HT1080 (cell line): ENCODE data around the gene TMEM125. TPM values are rescaled to one million over a fixed set of nuclear protein-coding genes. Genes with fewer than 3 reads are reported as not detected.

Experiments
- DNase-seq: peaks from one replicate; pipeline ENCODE4 v3.0.0-alpha.2; 2015; ENCODE audit warnings: low read depth
- total RNA-seq: library from RNA; depleted of rRNA; stranded (reverse); fragments of >200 nt; shearing (Covaris generic); gene quantifications from 2 replicates; pipeline ENCODE4 v1.2.3, GENCODE V29; 2014

The TMEM125 gene
- total RNA-seq, 1 experiment from 2014 or later, result not detected

GRCh38 chr1:43307458-43308158 lies 37.8 kb downstream of the TMEM125 start:
- DNase-seq, result no peak

DNA sequence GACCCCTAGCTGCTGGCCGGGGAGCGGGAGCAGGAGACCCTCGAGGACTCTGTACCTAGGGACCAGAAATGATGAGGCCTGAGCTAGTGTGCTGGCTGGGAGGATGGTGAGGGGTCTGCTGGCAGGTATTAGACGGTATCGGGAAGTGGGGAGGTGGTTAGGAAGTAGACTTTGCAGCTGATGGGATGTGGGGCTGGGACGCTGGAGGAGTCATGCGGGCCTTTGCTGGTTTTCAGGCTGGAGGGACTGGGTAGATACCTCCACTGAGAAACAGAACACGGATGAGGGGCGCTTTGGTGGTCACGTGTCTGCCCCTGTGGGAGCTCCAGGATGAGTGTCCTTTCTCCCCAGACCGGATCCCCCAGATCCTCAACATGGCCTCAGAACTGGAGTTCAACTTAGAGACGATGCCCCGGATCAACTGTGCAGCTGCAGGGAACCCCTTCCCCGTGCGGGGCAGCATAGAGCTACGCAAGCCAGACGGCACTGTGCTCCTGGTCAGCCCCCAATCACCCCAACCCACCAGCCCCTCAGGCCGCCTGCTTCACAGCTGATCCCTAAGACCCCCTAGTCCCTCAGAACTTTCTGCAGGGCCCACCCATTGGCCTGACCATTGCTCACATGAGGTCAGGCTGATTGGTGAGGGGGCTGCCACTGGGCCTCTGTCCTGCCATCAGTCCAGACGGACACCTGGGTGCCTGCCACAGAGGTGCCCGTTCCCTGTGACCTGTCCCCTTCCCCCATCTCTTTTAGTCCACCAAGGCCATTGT lies 39.0 kb downstream of the TMEM125 start:
- DNase-seq, result no peak

DNA sequence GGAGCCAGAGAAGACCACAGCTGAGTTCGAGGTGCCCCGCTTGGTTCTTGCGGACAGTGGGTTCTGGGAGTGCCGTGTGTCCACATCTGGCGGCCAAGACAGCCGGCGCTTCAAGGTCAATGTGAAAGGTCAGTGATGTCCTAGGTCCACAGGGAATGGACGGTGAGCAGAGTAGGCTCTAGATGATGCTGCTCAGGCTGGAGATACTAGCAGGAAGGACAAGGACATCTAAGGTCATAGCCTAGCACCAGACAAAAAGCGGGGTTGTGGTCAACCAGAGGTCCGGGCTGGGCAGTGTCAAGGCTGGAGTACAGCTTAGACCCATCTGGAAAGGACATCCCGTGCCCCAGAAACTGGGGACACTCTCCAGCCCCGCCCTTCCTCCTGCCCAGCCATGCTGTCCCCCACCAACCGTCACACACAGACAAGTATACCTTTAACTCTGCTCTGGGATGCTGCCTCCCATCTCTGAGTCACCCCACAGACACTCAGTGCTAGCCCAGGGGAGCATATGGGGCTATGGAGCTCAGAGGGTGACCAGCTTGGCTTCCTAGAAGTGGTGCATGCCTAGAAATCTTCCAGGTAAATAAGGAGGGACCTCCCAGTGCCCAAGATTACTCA lies 39.7 kb downstream of the TMEM125 start:
- DNase-seq, result peak; percentile 29

- no peak for DNase-seq
These were observed 41.7 kb downstream of the TMEM125 start for GRCh38 chr1:43311521-43311920.

- DNase-seq, result no peak
These were observed 42.4 kb downstream of the TMEM125 start for GRCh38 chr1:43312212-43312623.

GRCh38 chr1:43312663-43313515 lies 43.1 kb downstream of the TMEM125 start:
- DNase-seq, result no peak

DNA sequence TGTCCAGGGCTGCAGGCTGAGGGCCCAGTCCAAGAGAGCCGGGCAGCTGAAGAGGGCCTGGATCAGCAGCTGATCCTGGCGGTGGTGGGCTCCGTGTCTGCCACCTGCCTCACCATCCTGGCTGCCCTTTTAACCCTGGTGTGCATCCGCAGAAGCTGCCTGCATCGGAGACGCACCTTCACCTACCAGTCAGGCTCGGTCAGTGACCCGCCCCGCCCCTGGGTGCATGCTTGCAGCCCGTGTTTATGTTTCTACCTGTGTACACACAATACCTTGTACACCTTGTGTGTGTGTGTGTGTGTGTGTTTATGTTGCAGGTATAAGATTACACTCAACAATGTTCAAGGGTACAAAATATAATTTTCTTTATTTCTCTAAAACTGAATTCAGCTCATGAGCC lies 44.0 kb downstream of the TMEM125 start:
- DNase-seq, result no peak

DNA sequence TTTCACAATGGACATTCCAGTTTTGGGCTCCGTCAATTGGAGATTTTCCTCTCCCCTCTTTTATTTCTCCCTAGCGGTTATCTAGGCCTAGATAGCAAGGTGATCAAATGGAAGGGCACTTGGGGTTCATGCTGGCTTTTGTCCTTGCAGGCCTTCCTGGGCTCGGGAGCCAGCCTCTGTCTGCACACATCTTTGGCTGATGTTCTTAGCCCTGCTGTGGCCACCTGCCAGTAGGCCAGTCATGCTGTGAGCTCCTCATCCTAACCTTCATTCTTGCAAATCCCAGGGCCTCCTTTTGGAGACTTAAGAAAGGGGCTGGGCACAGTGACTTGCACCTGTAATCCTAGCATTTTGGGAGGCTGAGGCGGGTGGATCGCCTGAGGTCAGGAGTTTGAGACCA lies 44.5 kb downstream of the TMEM125 start:
- DNase-seq, result no peak

GRCh38 chr1:43315481-43315880 lies 45.7 kb downstream of the TMEM125 start:
- DNase-seq, result no peak

DNA sequence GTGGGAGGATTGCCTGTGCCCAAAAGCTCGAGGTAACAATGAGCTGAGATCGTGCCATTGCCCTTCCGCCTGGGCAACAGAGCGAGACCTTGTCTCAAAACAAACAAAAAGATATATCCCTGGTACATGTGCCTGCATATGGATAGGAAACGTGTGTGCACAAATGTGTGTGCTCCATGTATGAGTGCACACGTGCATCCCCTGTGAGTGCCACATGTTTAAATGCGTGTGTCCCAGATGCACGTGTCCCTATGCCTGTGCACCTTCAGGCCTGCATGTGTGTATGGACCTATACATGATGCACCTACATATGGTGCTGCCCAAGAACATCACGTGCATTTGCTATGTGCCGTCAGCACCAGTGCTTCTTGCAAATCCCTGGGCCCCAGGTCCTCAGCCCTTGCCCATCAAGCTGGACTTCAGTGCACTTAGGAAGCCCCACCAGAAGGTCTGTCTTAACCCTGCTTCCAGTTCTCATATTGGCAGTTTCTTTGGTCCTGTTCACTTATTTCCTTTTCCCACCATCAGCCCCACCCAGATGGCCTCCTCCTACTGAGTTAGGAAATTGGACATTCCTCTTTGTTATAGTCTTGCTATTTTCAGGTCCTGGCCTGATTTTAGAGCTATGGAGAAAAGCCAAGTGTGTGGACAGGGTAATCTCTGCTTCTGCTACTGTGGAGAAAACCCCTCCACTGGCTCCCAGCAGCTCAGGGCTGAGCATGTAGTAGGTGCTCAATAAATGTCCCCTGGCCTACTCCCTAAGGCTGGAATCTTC lies 46.4 kb downstream of the TMEM125 start:
- DNase-seq, result no peak

DNA sequence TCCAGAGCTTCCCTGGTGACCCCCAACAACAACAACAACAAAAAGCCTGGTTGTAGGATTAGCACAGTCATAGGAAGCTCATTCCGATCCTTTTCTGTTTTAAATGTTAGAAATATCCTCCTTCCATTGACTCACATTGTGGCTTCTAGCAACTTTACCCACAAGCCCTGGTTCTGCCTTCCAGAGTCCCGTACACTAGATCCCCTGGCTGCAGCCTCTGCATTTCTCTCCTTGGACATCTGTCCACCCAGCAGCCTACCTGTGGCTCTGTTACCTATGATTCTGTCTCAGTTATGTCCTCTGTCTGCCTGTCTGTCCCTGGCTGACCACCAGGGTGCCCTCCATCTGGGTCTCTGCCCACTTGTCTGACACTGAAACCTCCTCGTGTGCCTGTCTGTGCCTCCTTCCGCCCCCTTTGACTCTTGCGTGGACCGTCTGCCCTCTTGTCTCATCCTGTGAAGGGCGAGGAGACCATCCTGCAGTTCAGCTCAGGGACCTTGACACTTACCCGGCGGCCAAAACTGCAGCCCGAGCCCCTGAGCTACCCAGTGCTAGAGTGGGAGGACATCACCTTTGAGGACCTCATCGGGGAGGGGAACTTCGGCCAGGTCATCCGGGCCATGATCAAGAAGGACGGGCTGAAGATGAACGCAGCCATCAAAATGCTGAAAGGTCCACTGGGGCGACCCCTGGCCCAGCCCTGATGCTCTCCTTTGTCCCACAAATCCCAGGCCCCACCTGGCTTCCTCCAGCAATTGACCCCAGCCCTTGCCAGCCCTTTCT lies 47.1 kb downstream of the TMEM125 start:
- no peak for DNase-seq

- DNase-seq, result no peak
These were observed 48.2 kb downstream of the TMEM125 start for GRCh38 chr1:43317817-43318471.

DNA sequence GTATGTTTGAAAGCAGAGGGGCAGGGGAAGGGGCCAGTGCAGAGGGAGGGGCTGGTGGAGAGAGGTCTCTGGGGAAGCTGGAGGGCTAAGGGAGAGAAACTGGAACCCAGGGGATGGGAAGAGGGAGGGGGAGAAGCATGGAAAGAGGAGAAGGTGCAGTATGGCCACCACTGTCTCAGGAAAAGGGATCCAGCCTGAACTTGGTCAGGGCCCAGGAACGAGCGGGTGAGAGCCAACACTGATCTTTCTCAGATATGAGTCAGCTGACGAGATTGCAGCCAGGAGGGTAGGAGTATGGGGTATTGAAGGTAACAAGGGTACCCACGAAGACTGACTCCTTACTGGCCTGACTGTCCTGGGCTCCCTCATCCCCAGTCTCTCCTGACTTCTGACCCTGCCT lies 49.0 kb downstream of the TMEM125 start:
- no peak for DNase-seq

- DNase-seq, result no peak
These were observed 49.5 kb downstream of the TMEM125 start for GRCh38 chr1:43319288-43319687.

DNA sequence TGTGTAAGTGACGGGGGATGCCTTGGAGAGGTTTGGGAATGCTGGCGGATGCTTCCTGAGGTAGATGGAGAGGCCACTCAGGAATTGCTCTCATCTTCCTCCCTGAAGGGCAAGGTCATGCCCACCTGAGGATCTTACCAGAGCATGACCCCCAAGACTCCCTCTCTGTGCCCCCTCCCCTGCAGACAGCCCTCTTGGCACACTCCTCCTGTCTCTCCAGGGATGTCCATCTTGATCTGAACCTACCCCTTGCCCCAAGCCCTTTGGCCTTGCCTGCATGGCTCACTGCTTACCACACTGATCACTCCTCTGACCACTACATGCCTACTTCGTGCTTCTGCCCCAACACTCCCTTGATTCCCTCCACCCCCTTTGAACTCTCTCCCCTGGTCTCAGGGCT lies 50.0 kb downstream of the TMEM125 start:
- no peak for DNase-seq

DNA sequence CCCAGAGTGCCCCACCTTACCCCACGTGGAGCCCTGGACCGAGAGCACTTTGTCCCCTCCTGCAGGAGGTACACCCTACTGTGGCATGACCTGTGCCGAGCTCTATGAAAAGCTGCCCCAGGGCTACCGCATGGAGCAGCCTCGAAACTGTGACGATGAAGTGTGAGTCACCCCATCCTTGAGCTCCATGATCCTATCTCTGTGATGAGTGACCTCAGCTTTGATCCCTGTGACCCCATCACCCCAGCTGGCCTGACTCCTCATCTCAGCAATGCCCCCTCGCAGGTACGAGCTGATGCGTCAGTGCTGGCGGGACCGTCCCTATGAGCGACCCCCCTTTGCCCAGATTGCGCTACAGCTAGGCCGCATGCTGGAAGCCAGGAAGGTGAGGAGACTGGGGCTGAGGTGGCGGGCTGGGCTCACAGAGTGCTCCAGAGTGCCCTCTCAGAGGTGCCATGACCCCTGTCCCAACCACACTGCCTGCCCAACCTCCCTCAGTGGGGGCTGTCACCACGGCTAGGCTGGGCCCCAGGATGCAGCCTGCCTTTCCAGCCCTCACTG lies 51.6 kb downstream of the TMEM125 start:
- no peak for DNase-seq

DNA sequence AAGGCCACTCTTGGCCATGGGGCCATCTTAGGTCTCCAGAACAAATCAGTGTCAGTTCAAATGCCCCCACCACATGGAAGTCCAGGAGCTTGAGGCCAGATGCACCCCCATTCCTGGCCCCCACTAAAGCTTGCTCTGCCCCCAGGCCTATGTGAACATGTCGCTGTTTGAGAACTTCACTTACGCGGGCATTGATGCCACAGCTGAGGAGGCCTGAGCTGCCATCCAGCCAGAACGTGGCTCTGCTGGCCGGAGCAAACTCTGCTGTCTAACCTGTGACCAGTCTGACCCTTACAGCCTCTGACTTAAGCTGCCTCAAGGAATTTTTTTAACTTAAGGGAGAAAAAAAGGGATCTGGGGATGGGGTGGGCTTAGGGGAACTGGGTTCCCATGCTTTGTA lies 52.7 kb downstream of the TMEM125 start:
- DNase-seq, result no peak
